Adipocyte (in vitro differentiated cells): ENCODE measurements around the gene CSNK1G2.

Experiments
- DNase-seq: peaks from one replicate; pipeline ENCODE4 v3.0.0-alpha.2; 2015; ENCODE audit warnings: low read depth
- H3K27me3 ChIP-seq: replicated peaks from 2 replicates; pipeline ENCODE4 v1.7.0; 2013; ENCODE audit warnings: mild to moderate bottlenecking, low read length, moderate library complexity; ENCODE audit not compliant: control insufficient read depth, insufficient read depth
- H3K36me3 ChIP-seq: 2 replicates; pipeline ENCODE4 v1.7.0; 2013; ENCODE audit warnings: low read length, mild to moderate bottlenecking, moderate library complexity; ENCODE audit not compliant: control insufficient read depth, insufficient read depth, severe bottlenecking
- H3K4me1 ChIP-seq: 2 replicates; pipeline ENCODE4 v1.7.0; 2013; ENCODE audit warnings: mild to moderate bottlenecking, low read length, moderate library complexity; ENCODE audit not compliant: control insufficient read depth, insufficient read depth
- H3K4me3 ChIP-seq: 2 replicates; pipeline ENCODE4 v1.7.0; 2013; ENCODE audit warnings: mild to moderate bottlenecking, low read length, moderate library complexity
- H3K9ac ChIP-seq: 2 replicates; pipeline ENCODE4 v1.7.0; 2013; ENCODE audit warnings: mild to moderate bottlenecking, low read length, moderate library complexity
- H3K9me3 ChIP-seq: 2 replicates; pipeline ENCODE4 v1.7.0; 2013; ENCODE audit warnings: mild to moderate bottlenecking, low read length, moderate library complexity; ENCODE audit not compliant: control insufficient read depth

The CSNK1G2 gene

GRCh38 chr19:2016041-2016807 lies 75.3 kb downstream of the CSNK1G2 start:
- H3K4me3 ChIP-seq: peak overlapping the region; percentile 38
- no peaks in the 10 kb centered on the region for H3K36me3 ChIP-seq
- H3K9ac ChIP-seq: peak overlapping the region; percentile 50
- DNase-seq: peak; percentile 90
- H3K9me3 ChIP-seq: no peaks in the 10 kb centered on the region
- peaks cover 5% of the 10 kb centered on the region for H3K4me1 ChIP-seq
- no peaks in the 10 kb centered on the region for H3K27me3 ChIP-seq

GRCh38 chr19:2018752-2019151 lies 77.8 kb downstream of the CSNK1G2 start:
- no peaks in the 10 kb centered on the region for H3K36me3 ChIP-seq
- H3K4me3 ChIP-seq: no peak overlapping the region
- DNase-seq: no peak
- no peak overlapping the region for H3K9ac ChIP-seq
- H3K27me3 ChIP-seq: no peaks in the 10 kb centered on the region
- peaks cover 5% of the 10 kb centered on the region for H3K4me1 ChIP-seq
- no peaks in the 10 kb centered on the region for H3K9me3 ChIP-seq

GRCh38 chr19:2021453-2022140 lies 80.6 kb downstream of the CSNK1G2 start:
- Histone ChIP-seq H3K9me3 (peaks cover 4% of the 10 kb centered on the region), H3K4me1 (no peaks in the 10 kb centered on the region), H3K27me3 (no peaks in the 10 kb centered on the region), H3K9ac (no peak overlapping the region), H3K36me3 (no peaks in the 10 kb centered on the region), H3K4me3 (no peak overlapping the region)
- DNase-seq: no peak

DNA sequence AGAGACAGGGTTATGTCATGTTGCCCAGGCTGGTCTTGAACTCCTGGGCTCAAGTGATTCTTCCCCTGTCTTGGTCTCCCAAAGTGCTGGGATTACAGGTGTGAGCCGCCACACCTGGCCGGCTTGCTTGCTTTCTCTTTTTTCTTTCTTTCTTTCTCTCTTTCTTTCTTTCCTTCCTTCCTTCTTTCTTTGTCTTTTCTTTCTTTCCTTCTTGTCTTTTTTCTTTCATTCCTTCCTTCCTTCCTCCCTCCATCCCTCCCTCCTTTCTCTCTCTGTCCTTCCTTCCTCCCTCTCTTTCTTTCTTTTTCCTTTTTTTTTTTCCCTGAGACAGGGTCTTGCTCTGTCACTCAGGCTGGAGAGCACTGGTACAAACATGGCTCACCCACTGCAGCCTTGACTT lies 81.3 kb downstream of the CSNK1G2 start:
- H3K4me1 ChIP-seq: peaks cover 6% of the 10 kb centered on the region
- no peaks in the 10 kb centered on the region for H3K36me3 ChIP-seq
- H3K9ac ChIP-seq: no peak overlapping the region
- H3K27me3 ChIP-seq: no peaks in the 10 kb centered on the region
- no peak for DNase-seq
- H3K9me3 ChIP-seq: peaks cover 4% of the 10 kb centered on the region
- no peak overlapping the region for H3K4me3 ChIP-seq

DNA sequence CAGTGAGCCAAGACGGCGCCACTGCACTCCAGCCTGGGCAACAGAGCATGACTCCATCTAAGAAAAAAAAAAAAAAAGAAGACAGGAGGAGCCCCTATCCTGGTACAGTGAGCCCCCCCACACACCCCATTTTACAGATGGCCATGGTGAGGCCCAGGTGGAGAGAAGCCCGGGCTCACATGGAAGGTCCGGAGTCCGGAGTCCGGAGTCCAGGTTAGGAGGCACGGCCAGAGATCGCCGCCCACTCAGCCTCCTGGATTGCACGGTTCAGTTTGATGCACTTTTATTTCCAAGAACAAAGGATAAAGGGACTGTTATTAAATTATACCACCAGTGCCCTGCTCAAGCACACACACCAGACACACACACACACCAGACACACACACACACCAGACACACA lies 85.8 kb downstream of the CSNK1G2 start:
- Histone ChIP-seq H3K4me3 (peak overlapping the region; percentile 45), H3K27me3 (no peaks in the 10 kb centered on the region), H3K4me1 (peaks cover 24% of the 10 kb centered on the region), H3K9me3 (peaks cover 4% of the 10 kb centered on the region), H3K9ac (peak overlapping the region; percentile 73), H3K36me3 (no peaks in the 10 kb centered on the region)
- DNase-seq: no peak

DNA sequence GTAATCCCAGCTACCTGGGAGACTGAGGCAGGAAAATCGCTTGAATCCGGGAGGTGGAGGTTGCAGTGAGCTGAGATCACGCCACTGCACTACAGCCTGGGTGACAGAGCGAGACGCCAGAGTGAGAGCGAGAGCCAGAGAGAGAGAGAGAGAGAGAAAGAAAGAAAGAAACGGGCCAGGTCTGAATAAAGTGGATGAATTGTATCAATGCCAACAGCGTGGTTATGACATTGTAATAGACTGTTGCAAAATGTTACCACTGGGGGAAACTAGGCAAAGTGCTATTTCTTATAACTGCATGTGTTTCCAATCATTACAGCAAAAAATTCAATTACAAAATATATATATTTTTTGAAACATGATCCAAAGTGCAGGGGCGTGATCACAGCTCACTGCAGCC lies 86.4 kb downstream of the CSNK1G2 start:
- no peaks in the 10 kb centered on the region for H3K36me3 ChIP-seq
- H3K4me3 ChIP-seq: peak overlapping the region; percentile 45
- H3K9ac ChIP-seq: peak overlapping the region; percentile 73
- peaks cover 29% of the 10 kb centered on the region for H3K4me1 ChIP-seq
- DNase-seq: peak; percentile 96
- peaks cover 4% of the 10 kb centered on the region for H3K9me3 ChIP-seq
- no peaks in the 10 kb centered on the region for H3K27me3 ChIP-seq
